Prostate gland (tissue), 2 donors: ENCODE data around the gene OSBPL2.

Experiments used
- POLR2A ChIP-seq: fragments of 450-650 bp; IDR thresholded peaks from one replicate; pipeline ENCODE4 v1.6.1; 2016; ENCODE audit warnings: antibody characterized with exemption, mild to moderate bottlenecking
- TF ChIP-seq, protein P1 (sequence below), 4 experiments: fragments of 200-600 bp in 2 of 4; fragments of 450-650 bp in 2 of 4; sonication (generic) in 2 of 4; IDR thresholded peaks; 1 replicate in 3 of 4; 2 replicates in 1 of 4; pipeline ENCODE4 v1.5.1; 2016 to 2019; ENCODE audit warnings: antibody characterized with exemption in 4 of 4, mild to moderate bottlenecking in 2 of 4, moderate library complexity in 2 of 4

DNA sequence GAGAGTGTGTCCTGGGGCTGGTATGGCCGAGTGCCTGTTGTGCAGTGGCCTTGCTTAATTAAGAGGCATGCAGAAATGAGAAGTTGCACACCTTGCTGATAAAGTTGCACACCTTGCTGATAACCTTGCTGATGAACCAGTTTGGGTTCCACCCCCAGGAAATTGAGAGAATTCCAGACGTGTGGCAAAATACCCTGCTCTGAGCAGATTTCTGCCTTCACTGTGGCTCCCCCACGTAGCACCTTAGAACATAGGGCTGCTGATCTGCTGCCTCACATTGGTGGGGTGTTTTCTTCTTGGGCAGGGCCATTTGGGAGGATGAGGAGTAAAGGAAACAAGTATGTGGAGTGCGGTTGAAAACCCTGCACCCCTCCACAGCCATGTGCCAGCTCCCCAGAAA, 42.0 kb downstream of the OSBPL2 start:
- no peak for TF ChIP-seq POLR2A
- TF ChIP-seq, protein P1, sequence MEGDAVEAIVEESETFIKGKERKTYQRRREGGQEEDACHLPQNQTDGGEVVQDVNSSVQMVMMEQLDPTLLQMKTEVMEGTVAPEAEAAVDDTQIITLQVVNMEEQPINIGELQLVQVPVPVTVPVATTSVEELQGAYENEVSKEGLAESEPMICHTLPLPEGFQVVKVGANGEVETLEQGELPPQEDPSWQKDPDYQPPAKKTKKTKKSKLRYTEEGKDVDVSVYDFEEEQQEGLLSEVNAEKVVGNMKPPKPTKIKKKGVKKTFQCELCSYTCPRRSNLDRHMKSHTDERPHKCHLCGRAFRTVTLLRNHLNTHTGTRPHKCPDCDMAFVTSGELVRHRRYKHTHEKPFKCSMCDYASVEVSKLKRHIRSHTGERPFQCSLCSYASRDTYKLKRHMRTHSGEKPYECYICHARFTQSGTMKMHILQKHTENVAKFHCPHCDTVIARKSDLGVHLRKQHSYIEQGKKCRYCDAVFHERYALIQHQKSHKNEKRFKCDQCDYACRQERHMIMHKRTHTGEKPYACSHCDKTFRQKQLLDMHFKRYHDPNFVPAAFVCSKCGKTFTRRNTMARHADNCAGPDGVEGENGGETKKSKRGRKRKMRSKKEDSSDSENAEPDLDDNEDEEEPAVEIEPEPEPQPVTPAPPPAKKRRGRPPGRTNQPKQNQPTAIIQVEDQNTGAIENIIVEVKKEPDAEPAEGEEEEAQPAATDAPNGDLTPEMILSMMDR (IDR thresholded peaks at IDR 0.05), result no peak
